K562 treated with DMSO at 1 percent for 12 hours (cell line): ENCODE data around the gene NIT2. TPM values are rescaled to one million over a fixed set of nuclear protein-coding genes. Genes with fewer than 3 reads are reported as not detected.

ENCODE experiments used
- total RNA-seq: library from RNA; unstranded; fragments of 300-600 nt; gene quantifications from 2 replicates; pipeline ENCODE4 v1.2.3, GENCODE V29; 2022; ENCODE audit not compliant: insufficient read depth

The NIT2 gene
- total RNA-seq: 5.3 and 13.3 TPM in 2 replicates

DNA sequence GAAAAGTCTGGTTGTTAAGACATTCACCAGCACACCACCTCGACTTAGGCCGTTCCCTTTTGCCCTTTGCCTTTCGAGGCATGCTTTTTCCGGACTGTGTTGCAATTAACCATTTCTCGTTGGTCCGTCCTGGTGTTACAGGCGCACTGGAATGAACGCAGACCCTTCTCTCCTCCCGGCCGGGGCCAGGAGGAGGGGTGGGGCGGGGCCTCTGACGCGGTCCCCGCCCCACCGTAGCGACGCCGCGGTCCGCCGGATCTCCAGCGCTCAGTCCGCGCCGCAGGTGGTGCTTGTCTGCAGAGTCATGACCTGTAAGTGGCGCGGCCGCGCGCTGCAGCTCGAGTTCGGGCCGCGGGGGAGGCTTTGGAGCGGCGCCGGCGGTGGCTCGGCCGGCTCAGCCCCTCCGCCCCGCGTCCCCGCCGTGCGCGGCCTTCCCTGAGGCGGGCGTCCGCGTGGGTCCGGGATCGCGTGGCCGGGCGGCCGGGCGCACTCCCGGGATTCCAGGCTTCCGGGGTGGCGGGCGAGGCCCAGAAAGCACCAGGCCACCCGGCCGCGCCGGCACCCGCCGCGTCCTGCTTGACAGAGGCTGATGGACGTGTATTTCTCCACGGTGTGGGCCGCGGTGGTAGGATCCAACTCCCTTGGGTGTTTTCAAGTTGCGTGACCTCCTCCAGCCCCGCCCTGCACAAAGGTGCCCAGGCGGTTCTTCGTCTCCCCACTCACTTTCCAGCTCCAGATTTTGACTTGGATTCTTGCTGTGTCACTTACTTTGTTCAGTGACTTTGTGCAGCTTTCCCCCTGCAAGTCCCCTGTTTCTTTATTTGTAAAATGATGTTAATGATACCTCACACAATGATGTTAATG, at the start of gene NIT2:
Gene NIT2, plus strand, starts transcription at position 270 of the 864 bp plus-strand sequence. Its CDS starts 35 bp downstream, at position 305.

DNA sequence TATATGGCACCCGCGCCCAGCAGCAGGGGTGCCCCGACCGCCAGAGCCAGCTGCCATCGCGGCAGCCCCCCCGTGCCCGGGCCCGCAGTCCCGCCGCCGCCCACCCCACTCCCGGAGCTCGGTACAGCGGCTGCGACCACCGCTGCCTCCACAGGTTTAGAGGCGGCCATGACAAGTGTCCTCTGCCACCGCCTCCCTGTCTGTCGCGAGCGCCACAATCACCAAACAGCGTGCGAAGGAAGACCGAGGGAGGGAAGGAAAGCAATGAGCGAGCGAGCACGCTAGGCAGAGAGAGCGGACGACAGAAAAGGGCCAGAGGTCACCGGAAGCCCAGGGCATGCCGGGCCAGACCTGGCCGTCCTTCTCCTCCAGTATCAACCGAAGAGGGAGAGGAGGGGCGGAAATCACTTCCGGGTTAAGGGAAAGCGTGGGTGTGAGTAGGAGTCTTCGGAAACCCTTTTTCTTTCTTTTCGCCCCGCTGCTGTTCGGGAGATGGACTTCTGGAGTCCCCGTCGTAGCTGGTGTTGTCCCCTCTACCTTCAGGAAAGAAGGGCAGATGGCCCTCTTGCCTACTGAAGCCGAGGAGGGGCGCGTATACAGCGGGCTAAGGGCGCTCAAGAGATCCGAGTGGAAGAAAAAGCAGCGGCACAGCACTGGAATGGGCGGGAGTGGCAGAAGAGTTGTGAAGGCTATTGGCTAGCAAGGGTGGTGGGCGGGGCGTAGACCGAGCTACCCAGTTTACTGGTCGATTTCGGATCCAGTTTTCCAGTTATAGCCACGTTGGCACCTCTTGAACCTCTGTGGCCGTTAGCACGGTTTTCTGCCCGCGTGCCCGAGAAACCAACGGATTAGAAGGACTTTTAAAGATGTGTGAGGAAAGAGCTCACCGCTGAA, 66.5 kb downstream of the NIT2 start, which contains the start of the genes LNP1 and TOMM70:
Gene LNP1, plus strand, starts transcription at position 760 of the 894 bp plus-strand sequence. CDS start 28,191 bp downstream, outside the sequence.
Gene TOMM70, minus strand, starts transcription at position 310 of the 894 bp plus-strand sequence. Its CDS starts 140 bp downstream, at position 170.

Other genes starting within 250 kb of the NIT2 start
- gene FILIP1L, start 220.3 kb upstream of the NIT2 start, total RNA-seq: 7.5 and 8.9 TPM in 2 replicates
- 8.0 and 17.9 TPM in 2 replicates for gene TBC1D23, start 73.8 kb upstream of the NIT2 start, total RNA-seq
- gene TOMM70, start 66.3 kb downstream of the NIT2 start, total RNA-seq: 10.2 and 27.8 TPM in 2 replicates
- 1.2 and 5.6 TPM in 2 replicates for gene LNP1, start 66.8 kb downstream of the NIT2 start, total RNA-seq
- gene TMEM45A, start 157.9 kb downstream of the NIT2 start, total RNA-seq: 2.9 and 3.0 TPM in 2 replicates